NCI-H1436 treated with DMSO at 0.1 percent for 48 hours (cell line): ENCODE measurements around the gene OXNAD1.

ENCODE experiments used
- DNase-seq: peaks from one replicate; lab custom pipeline; 2025; lab: John Stamatoyannopoulos, UW

The OXNAD1 gene

GRCh38 chr3:16329036-16329825, 64.2 kb downstream of the OXNAD1 start:
- DNase-seq, result no peak

GRCh38 chr3:16329826-16330129, 64.8 kb downstream of the OXNAD1 start:
- no peak for DNase-seq

DNA sequence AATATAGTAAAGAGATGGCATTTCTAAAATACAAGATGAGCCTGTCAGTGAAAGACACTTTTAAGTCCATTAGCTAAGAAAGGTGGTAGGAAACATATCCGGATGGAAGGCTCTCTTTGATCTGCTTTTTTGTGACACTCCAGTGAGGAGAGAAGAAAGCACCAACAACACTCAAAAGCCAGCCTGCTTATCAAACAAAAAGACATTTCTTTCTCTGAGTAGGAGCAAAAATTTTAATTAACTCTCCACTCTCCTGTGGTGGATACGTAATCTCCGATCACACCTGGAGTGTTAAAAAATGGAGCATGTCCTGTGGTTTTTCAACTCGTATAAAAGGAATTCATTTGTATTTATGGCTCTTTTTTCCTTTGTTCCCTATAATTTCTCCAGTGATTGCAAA, 65.3 kb downstream of the OXNAD1 start:
- DNase-seq, result no peak

GRCh38 chr3:16331319-16331883, 66.4 kb downstream of the OXNAD1 start:
- no peak for DNase-seq

DNA sequence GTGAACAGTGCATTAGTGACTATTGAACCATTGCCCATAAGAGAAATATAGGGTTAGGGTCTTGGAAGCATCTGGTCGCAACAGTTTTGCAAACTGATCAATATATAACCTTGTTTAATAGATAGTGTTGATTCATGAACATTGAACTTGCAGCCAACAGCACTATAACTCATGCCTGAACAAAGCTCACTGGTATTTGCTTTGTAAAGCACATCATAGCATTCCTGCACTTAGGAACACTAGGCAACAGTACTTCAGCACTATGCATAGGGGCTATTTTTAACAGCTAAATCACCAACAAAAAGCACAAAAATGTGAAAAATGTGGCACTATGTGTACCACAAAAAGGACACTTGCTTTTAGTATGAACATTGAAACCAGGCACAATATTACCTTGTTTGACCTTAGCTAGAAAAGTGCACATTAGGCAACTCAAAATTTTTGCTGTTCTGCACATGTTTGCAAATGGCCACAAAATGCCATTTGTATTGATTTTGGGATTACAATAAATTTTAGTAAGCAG, 68.0 kb downstream of the OXNAD1 start:
- no peak for DNase-seq

GRCh38 chr3:16334909-16335308, 69.9 kb downstream of the OXNAD1 start:
- DNase-seq, result no peak

DNA sequence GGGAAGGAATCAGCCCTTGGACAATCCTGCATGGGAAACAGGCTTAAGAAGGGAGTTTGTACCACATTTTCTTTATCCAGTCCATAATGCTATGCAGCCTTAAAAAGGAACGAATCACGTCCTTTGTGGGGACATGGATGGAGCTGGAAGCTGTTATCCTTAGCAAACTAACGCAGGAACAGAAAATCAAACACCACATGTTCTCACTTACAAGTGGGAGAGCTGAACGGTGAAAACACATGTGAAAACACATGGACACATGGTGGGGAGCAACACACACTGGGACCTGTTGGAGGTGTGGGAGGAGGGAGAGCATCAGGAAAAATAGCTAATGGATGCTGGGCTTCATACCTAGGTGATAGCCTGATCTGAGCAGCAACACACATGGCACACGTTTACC, 70.3 kb downstream of the OXNAD1 start:
- no peak for DNase-seq

- DNase-seq, result no peak
Observed at GRCh38 chr3:16335772-16336645, 71.0 kb downstream of the OXNAD1 start.

DNA sequence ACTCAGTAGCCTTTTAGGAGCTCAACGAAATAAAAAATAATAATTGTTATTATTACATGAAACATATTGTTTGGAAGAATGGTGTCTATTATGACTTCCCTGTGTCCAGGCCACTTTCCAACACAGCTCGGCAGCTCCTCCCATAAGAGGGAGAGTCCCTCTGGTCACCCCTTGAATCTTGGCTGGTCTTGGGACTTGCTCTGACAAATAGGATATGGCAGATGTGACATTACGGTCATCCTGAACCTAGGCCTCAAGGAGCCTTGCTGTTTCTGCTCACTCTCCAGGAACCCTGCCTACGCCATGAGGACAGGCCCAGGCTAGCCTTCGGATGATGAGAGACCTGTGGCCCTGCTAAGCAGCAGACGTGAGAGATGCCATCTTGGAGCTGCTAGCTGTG, 71.8 kb downstream of the OXNAD1 start:
- no peak for DNase-seq

- DNase-seq, result no peak
Observed at GRCh38 chr3:16337856-16338540, 73.0 kb downstream of the OXNAD1 start.

GRCh38 chr3:16338999-16339398, 74.0 kb downstream of the OXNAD1 start:
- no peak for DNase-seq

- DNase-seq, result no peak
Observed at GRCh38 chr3:16343101-16343500, 78.1 kb downstream of the OXNAD1 start.

- no peak for DNase-seq
Observed at GRCh38 chr3:16346413-16347081, 81.5 kb downstream of the OXNAD1 start.

DNA sequence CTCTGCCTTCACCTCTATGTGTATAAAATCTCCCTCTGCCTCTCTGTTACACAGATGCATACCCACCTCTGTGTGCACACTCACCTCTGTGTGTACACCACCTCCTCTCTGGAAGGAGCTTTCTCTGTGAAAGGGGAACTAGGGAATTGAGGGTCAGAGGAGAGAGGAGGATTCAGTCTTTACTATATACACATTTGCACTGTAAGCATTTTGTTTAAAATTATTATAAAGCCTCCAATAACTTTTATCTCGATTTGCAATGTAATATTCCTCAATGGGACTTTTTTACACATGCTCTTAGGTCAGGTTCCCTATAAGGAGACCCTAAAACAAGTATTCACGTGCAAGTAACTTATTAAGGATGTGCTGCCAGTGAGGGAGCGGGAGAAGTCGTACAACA, 82.5 kb downstream of the OXNAD1 start:
- DNase-seq, result no peak

DNA sequence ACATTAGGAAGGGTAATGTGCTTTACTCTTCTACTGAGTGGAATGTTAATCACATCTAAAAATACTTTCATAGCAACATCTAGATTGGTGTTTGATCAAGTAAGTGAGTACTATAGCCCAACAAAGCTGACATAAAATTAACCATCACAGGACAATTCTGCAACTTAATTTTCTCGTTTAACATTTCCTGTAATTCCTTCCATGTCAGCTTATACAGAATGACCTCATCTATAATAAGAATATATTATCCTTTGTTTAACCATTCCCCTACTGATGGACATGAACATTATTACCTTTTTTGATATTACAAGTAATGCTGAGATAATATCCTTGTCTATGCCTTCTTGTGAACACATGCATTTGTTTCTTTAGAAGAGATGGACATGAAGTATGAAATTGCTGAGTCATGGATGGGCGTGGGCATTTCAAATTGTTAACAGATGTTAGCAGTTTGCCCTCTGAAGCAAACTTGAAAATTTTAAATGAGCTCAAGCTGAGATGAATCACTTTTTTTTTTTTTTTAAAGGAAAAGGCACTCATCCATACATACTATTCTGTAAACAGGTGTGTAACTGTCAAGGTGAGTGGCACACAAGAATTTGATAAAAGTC, 85.1 kb downstream of the OXNAD1 start:
- DNase-seq, result no peak

GRCh38 chr3:16350597-16351318, 85.7 kb downstream of the OXNAD1 start:
- no peak for DNase-seq

- no peak for DNase-seq
Observed at GRCh38 chr3:16352428-16352827, 87.4 kb downstream of the OXNAD1 start.

GRCh38 chr3:16354291-16354690, 89.3 kb downstream of the OXNAD1 start:
- no peak for DNase-seq
